SK-N-MC (cell line): ENCODE measurements around the gene ZNF341.

Experiments used
- EZH2 ChIP-seq: fragments of 200-600 bp; sonication (generic); IDR thresholded peaks from one replicate; pipeline ENCODE4 v1.6.1; 2017; ENCODE audit warnings: antibody characterized with exemption
- POLR2AphosphoS5 ChIP-seq: IDR thresholded peaks from 2 replicates; pipeline ENCODE4 v1.6.1; 2012; ENCODE audit warnings: mild to moderate bottlenecking, low read depth, low read length, borderline replicate concordance

DNA sequence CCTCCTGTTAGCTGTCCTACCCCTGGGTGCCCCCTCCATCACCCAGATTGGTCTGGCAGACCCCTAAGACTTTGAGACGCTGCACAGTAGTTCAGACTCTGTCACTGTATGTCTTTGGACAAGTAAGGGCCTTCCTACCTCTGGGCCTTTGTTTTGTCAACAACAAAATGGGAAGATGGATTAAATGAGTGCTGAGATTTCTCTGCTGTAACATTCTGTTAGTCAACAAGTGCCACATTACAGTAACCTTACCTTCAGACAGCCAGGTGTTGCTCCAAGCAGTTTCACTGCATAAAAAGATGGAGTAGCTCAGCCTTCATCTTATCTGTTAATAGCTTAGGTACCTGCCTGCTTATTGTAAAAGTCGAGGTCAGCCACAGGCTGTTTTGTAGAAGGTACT lies 95.3 kb downstream of the ZNF341 start:
- TF ChIP-seq POLR2AphosphoS5: no peak
- TF ChIP-seq EZH2: no peak
